Endodermal cell (in vitro differentiated cells): ENCODE data around the gene OXSM. TPM values are rescaled to one million over a fixed set of nuclear protein-coding genes. Genes with fewer than 3 reads are reported as not detected.

Experiments
- DNase-seq: peaks from one replicate; pipeline ENCODE4 v3.0.0-alpha.2; 2017
- H3K27ac ChIP-seq: 2 replicates; pipeline ENCODE4 v1.5.1; 2013; ENCODE audit warnings: mild to moderate bottlenecking, low read depth, low read length, moderate library complexity
- H3K27me3 ChIP-seq: 2 replicates; pipeline ENCODE4 v1.6.1; 2013; ENCODE audit warnings: mild to moderate bottlenecking, low read length, moderate library complexity; ENCODE audit not compliant: insufficient read depth, control insufficient read depth, poor library complexity, severe bottlenecking
- H3K36me3 ChIP-seq: 2 replicates; pipeline ENCODE4 v1.7.0; 2013; ENCODE audit warnings: mild to moderate bottlenecking, low read length, moderate library complexity; ENCODE audit not compliant: control insufficient read depth, insufficient read depth
- H3K4me1 ChIP-seq: one replicate; pipeline ENCODE4 v1.7.0; 2013; ENCODE audit warnings: low read length; ENCODE audit not compliant: control insufficient read depth, insufficient read depth
- H3K4me3 ChIP-seq: 2 replicates; pipeline ENCODE4 v1.5.1; 2013; ENCODE audit warnings: mild to moderate bottlenecking, low read length, moderate library complexity
- H3K9ac ChIP-seq: 2 replicates; pipeline ENCODE4 v1.6.1; 2013; ENCODE audit warnings: mild to moderate bottlenecking, low read length, moderate library complexity; ENCODE audit not compliant: poor library complexity, severe bottlenecking; ENCODE audit errors: extremely low read depth
- H3K9me3 ChIP-seq: 2 replicates; pipeline ENCODE4 v1.6.1; 2013; ENCODE audit warnings: mild to moderate bottlenecking, low read length, moderate library complexity; ENCODE audit not compliant: control insufficient read depth
- H3K27ac Mint-ChIP-seq: 2 replicates; pipeline ENCODE4 v1.8.0; 2020; ENCODE audit warnings: mixed read lengths
- H3K27me3 Mint-ChIP-seq: 2 replicates; pipeline ENCODE4 v1.8.0; 2021; ENCODE audit warnings: mild to moderate bottlenecking, mixed read lengths; ENCODE audit not compliant: insufficient read depth
- H3K36me3 Mint-ChIP-seq: 2 replicates; pipeline ENCODE4 v1.8.0; 2020; ENCODE audit warnings: low read depth, mixed read lengths
- H3K4me1 Mint-ChIP-seq: 2 replicates; pipeline ENCODE4 v1.8.0; 2020; ENCODE audit warnings: mixed read lengths
- H3K4me3 Mint-ChIP-seq: 2 replicates; pipeline ENCODE4 v1.8.0; 2020; ENCODE audit warnings: mild to moderate bottlenecking, moderate library complexity, mixed read lengths
- H3K9me3 Mint-ChIP-seq: 2 replicates; pipeline ENCODE4 v1.8.0; 2020; ENCODE audit warnings: mild to moderate bottlenecking, mixed read lengths
- CTCF ChIP-seq: fragments of 200-600 bp; sonication (generic); conservative IDR thresholded peaks from 2 replicates; pipeline ENCODE4 v1.5.0; 2021; ENCODE audit warnings: antibody characterized with exemption, mild to moderate bottlenecking
- WGBS, 2 experiments: methylation state at CpG; one replicate each; pipeline versions ENCODE4 v1.1.5 to v1.1.7; 2013; ENCODE audit warnings: missing lambda C conversion rate in 2 of 2, mixed read lengths in 1 of 2; ENCODE audit not compliant: insufficient coverage in 1 of 2, insufficient read length in 1 of 2; 5-methylcytosine and 5-hydroxymethylcytosine counted together
- total RNA-seq, 2 donors: library from RNA; stranded (reverse); fragmentation: NEBNext Ultra II Directional in 1 of 2; extraction: Animal tissue kit (Norgen Biotek cat#: 25700) in 1 of 2; gene quantifications; 2 replicates in 1 of 2; 3 replicates in 1 of 2; pipeline ENCODE4 v1.2.1, GENCODE V29; 2021

Gene OXSM
- total RNA-seq, 2 donors from 2014 or later = 7.8 to 10.5 TPM

GRCh38 chr3:25834346-25834745 is 44.5 kb downstream of the OXSM start:
- no peak overlapping the region for H3K27ac ChIP-seq
- no peaks in the 10 kb centered on the region for H3K4me1 ChIP-seq
- H3K4me3 Mint-ChIP-seq = no peak overlapping the region
- no peaks in the 10 kb centered on the region for H3K9me3 ChIP-seq
- no peak for DNase-seq
- no peak overlapping the region for H3K4me3 ChIP-seq
- TF ChIP-seq CTCF = no peak
- H3K36me3 Mint-ChIP-seq = no peaks in the 10 kb centered on the region
- H3K9me3 Mint-ChIP-seq = peaks cover 7% of the 10 kb centered on the region
- H3K27ac Mint-ChIP-seq = no peak overlapping the region
- peaks cover 13% of the 10 kb centered on the region for H3K4me1 Mint-ChIP-seq
- no peak overlapping the region for H3K9ac ChIP-seq
- no peaks in the 10 kb centered on the region for H3K27me3 ChIP-seq
- H3K27me3 Mint-ChIP-seq = no peaks in the 10 kb centered on the region
- H3K36me3 ChIP-seq = no peaks in the 10 kb centered on the region

GRCh38 chr3:25836579-25836978 is 46.7 kb downstream of the OXSM start:
- 90 to 100% methylated on average over 1 to 2 of the region's 2 CpGs for WGBS, 2 experiments
- Mint-ChIP-seq H3K9me3 (peaks cover 7% of the 10 kb centered on the region), H3K27ac (no peak overlapping the region), H3K27me3 (no peaks in the 10 kb centered on the region), H3K4me3 (no peak overlapping the region), H3K4me1 (peaks cover 1% of the 10 kb centered on the region), H3K36me3 (no peaks in the 10 kb centered on the region)
- H3K9me3 ChIP-seq = no peaks in the 10 kb centered on the region
- H3K4me3 ChIP-seq = no peak overlapping the region
- no peak for DNase-seq
- H3K9ac ChIP-seq = no peak overlapping the region
- no peaks in the 10 kb centered on the region for H3K36me3 ChIP-seq
- TF ChIP-seq CTCF = no peak
- no peaks in the 10 kb centered on the region for H3K4me1 ChIP-seq
- no peak overlapping the region for H3K27ac ChIP-seq
- no peaks in the 10 kb centered on the region for H3K27me3 ChIP-seq

- H3K4me1 ChIP-seq = no peaks in the 10 kb centered on the region
- H3K4me1 Mint-ChIP-seq = no peaks in the 10 kb centered on the region
- peaks cover 7% of the 10 kb centered on the region for H3K9me3 Mint-ChIP-seq
- 0% methylated on average over 1 of the region's 1 CpG for WGBS, 2 experiments
- no peaks in the 10 kb centered on the region for H3K36me3 Mint-ChIP-seq
- TF ChIP-seq CTCF = no peak
- no peak overlapping the region for H3K27ac ChIP-seq
- H3K27me3 Mint-ChIP-seq = no peaks in the 10 kb centered on the region
- H3K27me3 ChIP-seq = no peaks in the 10 kb centered on the region
- no peaks in the 10 kb centered on the region for H3K36me3 ChIP-seq
- no peak overlapping the region for H3K4me3 ChIP-seq
- no peak overlapping the region for H3K27ac Mint-ChIP-seq
- H3K4me3 Mint-ChIP-seq = no peak overlapping the region
- no peaks in the 10 kb centered on the region for H3K9me3 ChIP-seq
- no peak for DNase-seq
- H3K9ac ChIP-seq = no peak overlapping the region
Observed at GRCh38 chr3:25837038-25837437, 47.1 kb downstream of the OXSM start.
